ENCODE data around the gene GNAI2. TPM values are rescaled to one million over a fixed set of nuclear protein-coding genes. Genes with fewer than 3 reads are reported as not detected.
A peak's percentile ranks its signal among the peaks of the same experiment; 100 is the strongest.

The GNAI2 gene
- total RNA-seq, 1 experiment from 2014 or later = 62.0 TPM

- Histone ChIP-seq H3K36me3 (ENCODE audit: control insufficient read depth, insufficient read depth, low read length) (no peaks in the 10 kb centered on the region), H3K4me1 (peaks cover 20% of the 10 kb centered on the region), H3K9me3 (no peaks in the 10 kb centered on the region), H3K4me3 (ENCODE audit: low read depth, low read length) (no peak overlapping the region), H3K27me3 (replicated peaks; ENCODE audit: control insufficient read depth, insufficient read depth, low read length) (no peaks in the 10 kb centered on the region)
- CTCF ChIA-PET = interaction anchor here (0.6 to 4.1 kb wide), 10 partner anchors 9 to 107 kb away, joined by 3 to 100 read pairs (median 5); partner anchors contain the start of genes GNAI2, HYAL3 and NAA80
- H3K9me3 Mint-ChIP-seq (ENCODE audit: unreplicated experiment) = no peaks in the 10 kb centered on the region
- POLR2A ChIA-PET = no interaction called here
- intact Hi-C loops (cut with micrococcal nuclease; ENCODE audit: unreplicated experiment) = loop anchor here (1.0 kb wide), 2 partner anchors 34 to 81 kb away; no protein-coding TSS in a partner anchor
- no peak overlapping the region for H3K4me3 Mint-ChIP-seq (ENCODE audit: unreplicated experiment)
- peak; percentile 82 to 91 for TF ChIP-seq CTCF (IDR thresholded peaks at IDR 0.05; ENCODE audit: insufficient read depth in 1 of 2, low read depth in 1 of 2, low read length in 1 of 2, severe bottlenecking in 1 of 2, unreplicated experiment in 1 of 2)
- H3K4me1 Mint-ChIP-seq (ENCODE audit: low read depth, unreplicated experiment) = no peaks in the 10 kb centered on the region
- no peaks in the 10 kb centered on the region for H3K27me3 Mint-ChIP-seq (ENCODE audit: insufficient read depth, unreplicated experiment)
- peak; percentile 71 to 87 for DNase-seq
- BruUV-seq (replicated peaks) = no TSS peak
- no peaks in the 10 kb centered on the region for H3K36me3 Mint-ChIP-seq (ENCODE audit: insufficient read depth, unreplicated experiment)
- no peak overlapping the region for H3K27ac Mint-ChIP-seq (ENCODE audit: unreplicated experiment)
Measured at GRCh38 chr3:50192689-50193141, 43.3 kb upstream of the GNAI2 start.

GRCh38 chr3:50193286-50193685 is 42.7 kb upstream of the GNAI2 start:
- ChIA-PET POLR2A (no interaction called here), CTCF (interaction anchor here (1.1 to 4.1 kb wide), 2 partner anchors 33 to 55 kb away, joined by 3 to 100 read pairs; no protein-coding TSS in a partner anchor)
- intact Hi-C loops (cut with micrococcal nuclease; ENCODE audit: unreplicated experiment) = no loop called here
- no peak for DNase-seq
- Mint-ChIP-seq H3K9me3 (ENCODE audit: unreplicated experiment) (no peaks in the 10 kb centered on the region), H3K4me1 (ENCODE audit: low read depth, unreplicated experiment) (no peaks in the 10 kb centered on the region), H3K36me3 (ENCODE audit: insufficient read depth, unreplicated experiment) (no peaks in the 10 kb centered on the region), H3K4me3 (ENCODE audit: unreplicated experiment) (no peak overlapping the region), H3K27me3 (ENCODE audit: insufficient read depth, unreplicated experiment) (no peaks in the 10 kb centered on the region), H3K27ac (ENCODE audit: unreplicated experiment) (no peak overlapping the region)
- Histone ChIP-seq H3K4me1 (peaks cover 20% of the 10 kb centered on the region), H3K9me3 (no peaks in the 10 kb centered on the region), H3K36me3 (ENCODE audit: control insufficient read depth, insufficient read depth, low read length) (no peaks in the 10 kb centered on the region), H3K4me3 (ENCODE audit: low read depth, low read length) (no peak overlapping the region), H3K27me3 (replicated peaks; ENCODE audit: control insufficient read depth, insufficient read depth, low read length) (no peaks in the 10 kb centered on the region)
- BruUV-seq (replicated peaks) = no TSS peak
- TF ChIP-seq CTCF (IDR thresholded peaks at IDR 0.05; ENCODE audit: insufficient read depth in 1 of 2, low read depth in 1 of 2, low read length in 1 of 2, severe bottlenecking in 1 of 2, unreplicated experiment in 1 of 2) = no peak

- no TSS peak for BruUV-seq (replicated peaks)
- H3K9me3 ChIP-seq = no peaks in the 10 kb centered on the region
- H3K36me3 ChIP-seq (ENCODE audit: control insufficient read depth, insufficient read depth, low read length) = no peaks in the 10 kb centered on the region
- Mint-ChIP-seq H3K4me3 (ENCODE audit: unreplicated experiment) (no peak overlapping the region), H3K27me3 (ENCODE audit: insufficient read depth, unreplicated experiment) (no peaks in the 10 kb centered on the region), H3K36me3 (ENCODE audit: insufficient read depth, unreplicated experiment) (no peaks in the 10 kb centered on the region), H3K9me3 (ENCODE audit: unreplicated experiment) (no peaks in the 10 kb centered on the region), H3K27ac (ENCODE audit: unreplicated experiment) (no peak overlapping the region), H3K4me1 (ENCODE audit: low read depth, unreplicated experiment) (no peaks in the 10 kb centered on the region)
- CTCF ChIA-PET = interaction anchor here (0.6 to 4.1 kb wide), 6 partner anchors 15 to 473 kb away, joined by 3 to 100 read pairs (median 5); no protein-coding TSS in a partner anchor
- H3K4me1 ChIP-seq = peaks cover 20% of the 10 kb centered on the region
- intact Hi-C loops (cut with micrococcal nuclease; ENCODE audit: unreplicated experiment) = loop anchor here (2.0 kb wide), 1 partner anchor 17 kb away; no protein-coding TSS in a partner anchor
- H3K4me3 ChIP-seq (ENCODE audit: low read depth, low read length) = no peak overlapping the region
- POLR2A ChIA-PET = no interaction called here
- no peak for TF ChIP-seq CTCF (IDR thresholded peaks at IDR 0.05; ENCODE audit: insufficient read depth in 1 of 2, low read depth in 1 of 2, low read length in 1 of 2, severe bottlenecking in 1 of 2, unreplicated experiment in 1 of 2)
- no peak for DNase-seq
- no peaks in the 10 kb centered on the region for H3K27me3 ChIP-seq (replicated peaks; ENCODE audit: control insufficient read depth, insufficient read depth, low read length)
Measured at GRCh38 chr3:50193746-50194127, 42.3 kb upstream of the GNAI2 start.
